Panc1 (cell line): ENCODE measurements around the gene EAF1.

Source experiments
- POLR2AphosphoS5 ChIP-seq: IDR thresholded peaks from 2 replicates; pipeline ENCODE4 v1.6.1; 2012; ENCODE audit warnings: mild to moderate bottlenecking, low read depth, low read length, moderate library complexity
- TCF7L2 ChIP-seq: IDR thresholded peaks from 2 replicates; pipeline ENCODE4 v1.6.1; 2011; ENCODE audit warnings: mild to moderate bottlenecking, low read depth, low read length, inconsistent platforms
- TF ChIP-seq, protein P1 (sequence below): fragments of 450-650 bp; IDR thresholded peaks from 2 replicates; pipeline ENCODE4 v1.5.1; 2017; ENCODE audit warnings: mild to moderate bottlenecking

DNA sequence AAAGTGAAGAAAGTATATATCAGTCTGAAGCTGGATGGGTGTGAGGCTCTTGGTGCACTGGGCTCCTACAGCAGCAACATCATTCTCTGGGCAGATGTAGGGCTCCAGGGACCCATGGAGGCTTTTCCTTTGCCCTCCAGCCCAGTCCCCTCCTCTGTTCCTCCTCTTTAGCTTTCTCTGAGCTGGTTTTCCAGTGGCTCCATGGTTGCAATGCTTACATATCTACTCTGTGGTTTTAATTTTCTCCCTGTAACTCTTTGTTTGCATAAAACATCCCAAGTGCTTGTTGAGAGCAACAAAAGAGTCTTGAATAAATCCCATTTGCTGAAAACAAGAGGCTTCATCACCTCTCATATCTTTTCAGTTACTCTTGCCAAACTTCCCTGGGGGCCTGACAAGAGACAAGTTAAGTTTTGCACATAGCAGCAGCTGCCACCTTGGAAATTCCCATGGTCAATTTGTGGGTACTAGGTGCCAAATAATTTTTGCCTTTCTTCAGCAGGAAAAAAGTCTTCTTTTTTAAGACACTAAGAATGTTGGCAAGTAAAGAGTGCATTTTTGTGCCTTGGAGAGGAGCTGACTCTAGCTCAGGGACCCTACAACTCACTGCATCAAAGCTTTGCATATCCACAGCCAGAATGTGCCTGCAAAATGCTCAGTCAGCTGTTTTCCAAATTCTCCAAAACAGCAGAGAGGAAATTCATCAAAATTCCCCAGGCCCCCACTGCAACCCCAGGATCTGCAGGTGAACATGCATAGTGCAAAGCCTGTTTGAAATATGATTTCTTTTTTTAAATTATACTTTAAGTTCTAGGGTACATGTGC, 52.2 kb downstream of the EAF1 start:
- TF ChIP-seq, protein P1, sequence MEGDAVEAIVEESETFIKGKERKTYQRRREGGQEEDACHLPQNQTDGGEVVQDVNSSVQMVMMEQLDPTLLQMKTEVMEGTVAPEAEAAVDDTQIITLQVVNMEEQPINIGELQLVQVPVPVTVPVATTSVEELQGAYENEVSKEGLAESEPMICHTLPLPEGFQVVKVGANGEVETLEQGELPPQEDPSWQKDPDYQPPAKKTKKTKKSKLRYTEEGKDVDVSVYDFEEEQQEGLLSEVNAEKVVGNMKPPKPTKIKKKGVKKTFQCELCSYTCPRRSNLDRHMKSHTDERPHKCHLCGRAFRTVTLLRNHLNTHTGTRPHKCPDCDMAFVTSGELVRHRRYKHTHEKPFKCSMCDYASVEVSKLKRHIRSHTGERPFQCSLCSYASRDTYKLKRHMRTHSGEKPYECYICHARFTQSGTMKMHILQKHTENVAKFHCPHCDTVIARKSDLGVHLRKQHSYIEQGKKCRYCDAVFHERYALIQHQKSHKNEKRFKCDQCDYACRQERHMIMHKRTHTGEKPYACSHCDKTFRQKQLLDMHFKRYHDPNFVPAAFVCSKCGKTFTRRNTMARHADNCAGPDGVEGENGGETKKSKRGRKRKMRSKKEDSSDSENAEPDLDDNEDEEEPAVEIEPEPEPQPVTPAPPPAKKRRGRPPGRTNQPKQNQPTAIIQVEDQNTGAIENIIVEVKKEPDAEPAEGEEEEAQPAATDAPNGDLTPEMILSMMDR, result no peak
- TF ChIP-seq POLR2AphosphoS5 (no peak), TCF7L2 (no peak)
